GM18868 (cell line): ENCODE data around the gene CACUL1.

Experiments used
- ATAC-seq: cut with Tn5 transposase; IDR thresholded peaks from one replicate; pipeline ENCODE4 v1.9.1; 2021; ENCODE audit warnings: mild to moderate bottlenecking, moderate library complexity; ENCODE audit not compliant: unreplicated experiment

The CACUL1 gene

GRCh38 chr10:118735294-118735693 is 19.5 kb downstream of the CACUL1 start:
- no peak for ATAC-seq

DNA sequence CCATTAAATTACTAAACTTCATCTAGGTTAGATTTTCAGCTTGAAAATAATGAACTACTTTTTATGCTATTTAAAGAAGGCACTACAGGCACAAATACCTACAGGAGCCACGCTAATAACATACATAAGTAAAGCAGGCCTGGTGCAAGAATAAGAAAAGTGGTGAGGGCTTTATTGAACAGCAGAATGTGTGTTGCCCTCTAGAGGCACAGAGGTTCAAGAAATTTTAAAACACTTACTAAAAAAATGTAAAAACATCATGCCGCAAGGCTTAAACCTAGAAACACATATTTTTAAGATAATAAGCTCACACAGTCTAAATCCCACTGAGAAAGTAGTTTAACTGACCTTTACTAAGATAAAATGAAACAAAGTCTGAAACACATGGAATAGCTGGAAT is 20.3 kb downstream of the CACUL1 start:
- ATAC-seq, result no peak

- ATAC-seq, result peak; percentile 68
Observed at GRCh38 chr10:118732245-118733165, 22.3 kb downstream of the CACUL1 start.

GRCh38 chr10:118730756-118731456 is 23.9 kb downstream of the CACUL1 start:
- no peak for ATAC-seq

GRCh38 chr10:118729641-118730258 is 25.0 kb downstream of the CACUL1 start:
- ATAC-seq, result peak; percentile 85

DNA sequence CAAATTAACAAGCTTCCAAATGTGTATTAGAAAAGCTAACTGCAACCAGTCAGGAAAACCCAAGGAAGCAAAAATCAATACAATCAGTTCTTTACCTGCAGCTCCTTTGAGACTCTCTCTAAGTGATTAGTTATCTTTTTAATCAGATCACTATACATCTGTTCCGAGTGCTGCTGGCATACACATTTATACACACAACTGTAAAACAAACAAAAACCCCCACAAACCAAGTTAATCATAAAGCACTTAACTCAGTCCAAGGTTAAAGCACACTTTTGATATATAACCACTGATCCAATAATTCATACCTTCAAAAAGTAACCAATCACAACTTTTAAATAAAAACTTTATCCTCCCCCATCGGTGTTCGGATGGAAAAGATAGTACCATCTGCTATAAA is 25.6 kb downstream of the CACUL1 start:
- no peak for ATAC-seq

- ATAC-seq, result no peak
Observed at GRCh38 chr10:118725886-118726500, 28.8 kb downstream of the CACUL1 start.

GRCh38 chr10:118723466-118723865 is 31.3 kb downstream of the CACUL1 start:
- ATAC-seq, result no peak

DNA sequence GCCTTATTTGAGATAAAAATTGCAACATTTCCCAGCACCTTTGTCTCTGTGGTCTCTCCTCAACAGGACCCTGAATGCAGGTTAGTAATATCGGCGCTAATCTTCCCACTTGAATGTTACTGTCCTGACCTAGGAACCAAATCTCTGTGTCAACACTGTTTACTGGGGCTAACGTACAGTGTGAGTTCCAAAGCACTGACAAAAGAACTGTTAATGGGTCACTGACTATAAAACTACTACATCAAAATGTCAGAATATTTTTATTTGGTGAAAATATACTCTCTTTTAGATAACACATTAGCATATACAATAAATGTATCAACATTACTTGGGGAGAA is 33.3 kb downstream of the CACUL1 start:
- no peak for ATAC-seq

GRCh38 chr10:118720685-118721538 is 33.9 kb downstream of the CACUL1 start:
- peak; percentile 61 for ATAC-seq

DNA sequence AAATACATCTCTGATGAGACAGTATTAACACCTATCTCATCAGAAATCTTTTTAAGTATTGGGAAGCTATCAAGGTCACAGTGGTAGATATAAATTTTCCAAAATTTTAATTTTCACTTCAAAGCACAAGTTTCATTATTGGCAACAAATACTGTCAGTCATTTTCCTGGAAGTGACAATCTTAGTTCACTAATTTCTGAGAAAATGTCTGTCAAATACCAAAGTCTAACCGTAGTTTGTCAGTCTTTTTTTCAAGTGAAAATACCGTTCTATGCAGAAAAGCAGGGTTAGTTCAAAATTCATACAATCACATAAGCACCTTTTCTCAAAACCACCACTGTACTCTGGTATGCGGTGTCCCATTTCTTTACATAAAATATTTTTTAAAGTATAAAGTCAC is 40.4 kb downstream of the CACUL1 start:
- no peak for ATAC-seq

- no peak for ATAC-seq
Observed at GRCh38 chr10:118712930-118713634, 41.7 kb downstream of the CACUL1 start.

- ATAC-seq, result no peak
Observed at GRCh38 chr10:118712080-118712479, 42.7 kb downstream of the CACUL1 start.

DNA sequence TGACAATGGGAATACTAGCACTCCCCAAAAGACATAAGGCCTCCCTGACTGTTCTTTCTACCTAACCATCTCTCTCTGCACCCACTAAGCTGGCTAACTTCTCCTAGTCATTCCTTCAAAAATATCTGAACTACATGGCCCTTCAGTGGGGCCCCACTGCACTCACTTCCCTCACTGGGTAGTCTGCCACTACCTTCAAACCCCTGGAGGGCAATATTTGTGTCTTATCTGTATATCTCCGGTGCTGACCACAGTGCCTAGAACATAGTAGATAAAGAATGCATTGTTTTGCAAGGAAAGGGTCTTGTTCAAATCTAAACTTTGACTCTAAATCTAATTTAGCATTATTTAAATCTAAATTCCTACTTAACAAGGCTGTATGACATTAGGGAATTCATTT is 44.3 kb downstream of the CACUL1 start:
- ATAC-seq, result no peak

GRCh38 chr10:118708571-118708970 is 46.2 kb downstream of the CACUL1 start:
- no peak for ATAC-seq

GRCh38 chr10:118704711-118705110 is 50.1 kb downstream of the CACUL1 start:
- ATAC-seq, result no peak

DNA sequence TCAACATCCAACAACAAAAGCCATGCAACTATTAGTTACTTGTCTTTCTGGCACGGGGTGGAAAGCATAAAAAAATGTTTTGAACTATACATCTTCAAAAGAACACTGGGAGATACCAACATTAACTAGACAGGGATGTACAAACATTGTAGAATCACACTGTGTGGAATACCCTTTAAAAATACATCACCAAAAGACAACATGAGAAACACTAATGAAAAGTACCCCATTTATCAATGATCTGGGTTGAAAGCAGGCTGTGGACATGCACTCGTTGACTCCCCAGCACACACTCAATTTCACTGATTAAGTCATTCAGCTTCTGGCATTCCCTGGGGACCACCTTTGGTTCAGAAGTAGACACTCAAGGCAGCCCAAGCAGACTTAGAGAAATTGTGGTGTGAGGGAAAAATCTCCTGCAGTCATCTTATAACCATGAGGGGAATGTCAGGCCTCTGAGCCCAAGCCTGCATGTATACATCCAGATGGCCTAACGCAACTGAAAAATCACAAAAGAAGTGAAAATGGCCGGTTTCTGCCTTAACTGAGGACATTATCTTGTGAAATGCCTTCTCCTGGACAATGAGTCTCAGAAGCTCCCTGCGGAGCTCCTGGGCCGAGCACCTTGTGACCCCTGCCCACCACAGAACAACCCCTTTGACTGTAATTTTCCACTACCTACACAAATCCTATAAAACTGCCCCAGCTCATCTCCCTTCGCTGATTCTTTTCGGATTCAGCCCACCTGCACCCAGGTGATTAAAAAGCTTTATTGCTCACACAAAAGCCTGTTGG is 53.0 kb downstream of the CACUL1 start:
- ATAC-seq, result no peak

DNA sequence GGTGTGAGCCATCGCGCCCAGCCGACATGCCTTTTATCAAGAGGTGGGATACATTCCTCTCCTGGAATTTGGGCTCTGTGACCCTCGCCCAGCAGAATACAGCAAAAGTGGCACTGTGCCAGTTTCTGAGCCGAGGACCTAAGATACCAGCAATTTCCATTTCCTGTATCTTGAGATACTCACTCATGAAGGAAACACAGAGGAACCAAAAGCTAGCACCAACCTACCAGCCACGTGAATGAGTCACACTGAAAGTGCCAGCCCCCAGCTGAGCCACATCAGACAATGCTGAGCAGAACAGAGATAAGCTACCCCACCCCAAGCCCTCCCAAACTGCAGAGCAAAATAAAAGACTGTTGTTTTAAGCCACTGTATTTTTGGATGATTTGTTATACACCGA is 56.3 kb downstream of the CACUL1 start:
- ATAC-seq, result peak; percentile 100

DNA sequence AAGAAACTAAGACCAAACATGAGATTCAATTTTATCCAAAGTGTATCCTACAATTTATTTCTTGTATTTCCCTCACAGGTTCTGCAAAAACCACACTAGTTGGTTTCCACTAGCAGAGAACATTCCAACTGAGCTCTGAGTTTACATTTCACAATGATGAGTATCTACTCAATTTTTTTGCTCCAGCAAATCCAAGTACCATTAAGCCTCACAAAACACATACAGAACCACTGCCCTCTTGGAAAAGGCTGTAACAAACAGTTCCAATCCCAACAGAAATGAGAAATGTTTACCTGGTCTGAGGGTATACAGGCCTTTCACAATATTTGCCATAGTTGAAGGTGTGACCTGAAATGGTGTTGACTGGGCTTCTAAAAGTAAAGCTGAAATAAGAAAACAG is 59.9 kb downstream of the CACUL1 start:
- ATAC-seq, result no peak
